ENCODE measurements around the gene MCM3AP.

DNA sequence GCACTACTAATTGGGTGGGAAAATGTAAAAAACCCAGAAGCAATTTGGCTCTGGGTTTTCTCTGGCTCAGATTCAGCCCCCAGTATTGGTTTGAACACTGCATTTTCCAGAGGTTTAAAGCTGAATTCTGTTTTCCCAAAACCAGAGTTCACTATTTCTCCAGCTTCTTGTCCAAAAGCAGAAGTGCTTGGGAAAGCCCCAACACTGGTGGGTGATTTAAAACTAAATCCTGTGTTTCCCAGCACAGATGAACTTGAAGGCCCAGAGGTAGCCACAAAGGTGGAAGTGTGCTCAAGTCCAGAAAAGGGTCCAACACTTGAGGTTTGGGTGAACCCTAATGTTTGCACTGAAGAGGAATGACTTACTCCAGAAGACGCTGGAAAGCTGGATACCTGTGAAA lies 678 bp downstream of the MCM3AP start:
- TF ChIP-seq, protein P1, sequence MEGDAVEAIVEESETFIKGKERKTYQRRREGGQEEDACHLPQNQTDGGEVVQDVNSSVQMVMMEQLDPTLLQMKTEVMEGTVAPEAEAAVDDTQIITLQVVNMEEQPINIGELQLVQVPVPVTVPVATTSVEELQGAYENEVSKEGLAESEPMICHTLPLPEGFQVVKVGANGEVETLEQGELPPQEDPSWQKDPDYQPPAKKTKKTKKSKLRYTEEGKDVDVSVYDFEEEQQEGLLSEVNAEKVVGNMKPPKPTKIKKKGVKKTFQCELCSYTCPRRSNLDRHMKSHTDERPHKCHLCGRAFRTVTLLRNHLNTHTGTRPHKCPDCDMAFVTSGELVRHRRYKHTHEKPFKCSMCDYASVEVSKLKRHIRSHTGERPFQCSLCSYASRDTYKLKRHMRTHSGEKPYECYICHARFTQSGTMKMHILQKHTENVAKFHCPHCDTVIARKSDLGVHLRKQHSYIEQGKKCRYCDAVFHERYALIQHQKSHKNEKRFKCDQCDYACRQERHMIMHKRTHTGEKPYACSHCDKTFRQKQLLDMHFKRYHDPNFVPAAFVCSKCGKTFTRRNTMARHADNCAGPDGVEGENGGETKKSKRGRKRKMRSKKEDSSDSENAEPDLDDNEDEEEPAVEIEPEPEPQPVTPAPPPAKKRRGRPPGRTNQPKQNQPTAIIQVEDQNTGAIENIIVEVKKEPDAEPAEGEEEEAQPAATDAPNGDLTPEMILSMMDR (conservative IDR thresholded peaks at IDR 0.05; ENCODE audit: low read depth, low read length) = no peak
- TF ChIP-seq EZH2phosphoT487 (IDR thresholded peaks at IDR 0.05; ENCODE audit: borderline replicate concordance, low read length) = no peak
